Transverse colon (tissue), 4 donors: ENCODE measurements around the gene MYO7B.

Source experiments
- CTCF ChIP-seq, 5 experiments: fragments of 200-600 bp in 3 of 5; fragments of 450-650 bp in 2 of 5; sonication (generic) in 3 of 5; IDR thresholded peaks; 1 replicate in 2 of 5; 2 replicates in 3 of 5; pipeline ENCODE4 v1.5.1; 2016 to 2017; ENCODE audit warnings: antibody characterized with exemption in 5 of 5, inconsistent platforms in 3 of 5, mild to moderate bottlenecking in 2 of 5, moderate library complexity in 1 of 5
- POLR2A ChIP-seq: fragments of 450-650 bp; IDR thresholded peaks from one replicate; pipeline ENCODE4 v1.6.1; 2016; ENCODE audit warnings: antibody characterized with exemption, mild to moderate bottlenecking, moderate library complexity
- POLR2AphosphoS5 ChIP-seq, 3 donors: sonication (generic); formaldehyde crosslinking; IDR thresholded peaks; one replicate each; pipeline ENCODE4 v1.6.1; 2016; ENCODE audit warnings: antibody characterized with exemption in 3 of 3

- TF ChIP-seq CTCF (IDR thresholded peaks at IDR 0.05): no peak
- TF ChIP-seq POLR2A: no peak
- TF ChIP-seq POLR2AphosphoS5 (IDR thresholded peaks at IDR 0.05): no peak
These were observed 53.9 kb downstream of the MYO7B start for GRCh38 chr2:127589358-127589757.
